NB4 (cell line): ENCODE measurements around the gene CLEC3B.

Source experiments
- CTCF ChIP-seq: IDR thresholded peaks from one replicate; pipeline ENCODE4 v1.5.1; 2012; ENCODE audit warnings: low read depth, low read length
- MAX ChIP-seq: IDR thresholded peaks from 2 replicates; pipeline ENCODE4 v1.6.1; 2011; ENCODE audit warnings: low read depth, low read length
- MYC ChIP-seq: IDR thresholded peaks from 2 replicates; pipeline ENCODE4 v1.6.1; 2011; ENCODE audit warnings: low read depth, low read length
- POLR2A ChIP-seq: IDR thresholded peaks from 2 replicates; pipeline ENCODE4 v1.6.1; 2011; ENCODE audit warnings: mild to moderate bottlenecking; ENCODE audit not compliant: insufficient read length; ENCODE audit errors: extremely low read depth

DNA sequence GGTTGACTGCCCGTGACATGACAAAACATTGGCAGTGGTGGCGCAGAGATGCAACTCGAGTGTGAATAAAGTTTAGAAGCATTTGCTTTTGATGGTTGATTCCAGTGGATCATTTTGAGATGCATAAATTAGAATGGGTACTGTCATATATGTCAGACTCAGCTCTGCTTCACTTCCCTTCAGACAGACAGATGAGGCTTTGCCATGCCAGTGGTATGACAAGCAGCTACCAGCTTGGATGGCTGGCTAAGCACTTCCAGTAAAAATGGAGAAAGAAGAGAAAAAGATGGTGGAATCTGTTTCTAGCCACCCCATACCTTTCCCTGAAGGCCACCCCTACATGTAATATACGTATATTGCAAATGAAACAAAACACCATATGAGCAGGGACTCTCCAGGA lies 13.5 kb upstream of the CLEC3B start:
- TF ChIP-seq CTCF (no peak), POLR2A (no peak), MAX (no peak), MYC (no peak)
